DND-41 (cell line): ENCODE data around the gene CIT.

Source experiments
- CTCF ChIP-seq: IDR thresholded peaks from 2 replicates; pipeline ENCODE4 v1.5.1; 2012; ENCODE audit warnings: borderline replicate concordance, low read length, moderate library complexity, mild to moderate bottlenecking; ENCODE audit not compliant: poor library complexity, severe bottlenecking; ENCODE audit errors: extremely low read depth
- EZH2 ChIP-seq: IDR thresholded peaks from 3 replicates; pipeline ENCODE4 v1.6.1; 2012; ENCODE audit warnings: borderline replicate concordance, low read depth, mild to moderate bottlenecking, moderate library complexity, low read length, inconsistent platforms; ENCODE audit not compliant: severe bottlenecking

DNA sequence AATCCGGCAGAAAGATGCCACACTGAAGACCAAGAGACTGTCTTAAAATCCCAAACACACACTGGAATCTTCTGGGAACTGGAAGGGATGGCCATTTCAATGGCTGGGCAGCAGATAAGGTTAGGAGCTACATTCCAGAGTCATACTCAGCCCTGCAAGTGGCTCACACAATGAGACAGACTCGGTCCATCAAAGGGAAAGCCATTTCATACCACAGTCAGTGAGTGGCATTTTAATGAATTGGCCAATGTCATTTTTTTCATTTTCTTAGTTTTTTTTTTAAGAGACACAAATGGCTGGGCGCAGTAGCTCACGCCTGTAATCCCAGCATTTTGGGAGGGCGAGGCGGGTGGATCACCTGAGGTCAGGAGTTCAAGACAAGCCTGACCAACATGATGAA lies 17.9 kb downstream of the CIT start:
- TF ChIP-seq CTCF (no peak), EZH2 (no peak)
